Measurements from ENCODE around the gene PGLYRP1.

DNA sequence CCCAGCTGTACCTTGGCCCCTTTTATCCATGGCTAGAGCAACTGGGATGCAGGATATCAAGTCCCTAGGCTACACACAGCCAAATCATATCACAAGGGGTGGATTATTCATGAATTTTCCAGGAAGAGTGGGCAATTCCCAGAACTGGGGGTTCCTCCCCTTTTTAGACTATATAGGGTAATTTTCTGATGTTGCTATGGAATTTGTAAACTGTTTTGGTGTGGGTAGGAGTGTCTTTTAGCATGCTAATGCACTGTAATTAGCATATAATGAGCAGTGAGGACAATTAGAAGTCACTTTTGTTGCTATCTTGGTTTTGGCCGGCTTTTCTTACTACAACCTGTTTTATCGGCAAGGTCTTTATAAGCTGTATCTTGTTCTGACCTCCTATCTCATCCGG is 35.9 kb upstream of the PGLYRP1 start:
- TF ChIP-seq, protein P1, sequence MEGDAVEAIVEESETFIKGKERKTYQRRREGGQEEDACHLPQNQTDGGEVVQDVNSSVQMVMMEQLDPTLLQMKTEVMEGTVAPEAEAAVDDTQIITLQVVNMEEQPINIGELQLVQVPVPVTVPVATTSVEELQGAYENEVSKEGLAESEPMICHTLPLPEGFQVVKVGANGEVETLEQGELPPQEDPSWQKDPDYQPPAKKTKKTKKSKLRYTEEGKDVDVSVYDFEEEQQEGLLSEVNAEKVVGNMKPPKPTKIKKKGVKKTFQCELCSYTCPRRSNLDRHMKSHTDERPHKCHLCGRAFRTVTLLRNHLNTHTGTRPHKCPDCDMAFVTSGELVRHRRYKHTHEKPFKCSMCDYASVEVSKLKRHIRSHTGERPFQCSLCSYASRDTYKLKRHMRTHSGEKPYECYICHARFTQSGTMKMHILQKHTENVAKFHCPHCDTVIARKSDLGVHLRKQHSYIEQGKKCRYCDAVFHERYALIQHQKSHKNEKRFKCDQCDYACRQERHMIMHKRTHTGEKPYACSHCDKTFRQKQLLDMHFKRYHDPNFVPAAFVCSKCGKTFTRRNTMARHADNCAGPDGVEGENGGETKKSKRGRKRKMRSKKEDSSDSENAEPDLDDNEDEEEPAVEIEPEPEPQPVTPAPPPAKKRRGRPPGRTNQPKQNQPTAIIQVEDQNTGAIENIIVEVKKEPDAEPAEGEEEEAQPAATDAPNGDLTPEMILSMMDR (IDR thresholded peaks at IDR 0.05): no peak
- no peak for TF ChIP-seq POLR2A (IDR thresholded peaks at IDR 0.05)
